ENCODE measurements around the gene AKR1B15.
"Not testable (repeated sequence)": the region's sequence is repeated elsewhere in the genome, so short reads cannot be mapped to it uniquely, and the experiment has no call there.

AKR1B15 gene

DNA sequence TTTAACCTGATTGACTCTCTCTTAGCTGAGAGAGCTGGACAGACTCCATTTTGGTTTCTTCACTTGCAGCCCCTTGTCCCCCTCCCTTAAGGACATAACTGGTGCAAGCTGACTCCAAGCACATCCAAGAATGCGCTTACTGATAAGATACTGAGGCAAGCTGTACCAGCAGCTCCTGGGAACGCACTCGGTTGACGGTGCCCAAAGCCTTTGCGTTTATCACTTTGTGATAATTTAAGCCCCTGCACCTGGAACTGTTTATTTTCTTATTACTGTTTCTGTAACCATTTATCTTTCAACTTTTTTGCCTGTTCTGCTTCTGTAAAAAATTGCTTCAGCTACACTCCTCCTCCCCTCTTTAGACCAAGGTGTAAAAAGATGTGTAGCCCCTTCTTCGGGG lies 8.5 kb downstream of the AKR1B15 start:
- TF ChIP-seq CTCF (IDR thresholded peaks at IDR 0.05; ENCODE audit: extremely low read depth, insufficient read depth, missing control alignments), result no peak
- DNase-seq (ENCODE audit: low spot score), result no peak
- in situ Hi-C loops (cut with MboI; ENCODE audit: low pct_unique_long_range_greater_than_20kb, low sequenced_read_pairs, unreplicated experiment), result no loop called here

DNA sequence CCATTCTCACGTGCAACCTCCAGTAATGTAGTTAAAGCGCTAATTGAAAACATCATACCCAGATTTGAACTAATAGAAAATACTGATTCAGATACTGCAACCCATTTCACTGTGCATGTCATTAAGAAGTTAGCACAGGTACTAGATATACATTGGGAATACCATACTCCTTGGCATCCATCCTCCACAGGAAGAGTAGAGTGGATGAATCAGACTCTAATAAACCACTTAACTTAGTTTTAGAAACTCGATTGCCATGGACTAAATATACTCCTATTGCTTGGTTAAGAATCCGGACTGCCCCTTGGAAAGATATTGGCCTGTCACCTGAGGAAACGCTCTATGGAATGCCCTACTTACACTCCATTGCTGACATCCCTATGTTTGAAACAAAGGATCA lies 9.5 kb downstream of the AKR1B15 start:
- in situ Hi-C loops (cut with MboI; ENCODE audit: low pct_unique_long_range_greater_than_20kb, low sequenced_read_pairs, unreplicated experiment), result no loop called here
- TF ChIP-seq CTCF (IDR thresholded peaks at IDR 0.05; ENCODE audit: extremely low read depth, insufficient read depth, missing control alignments), result no peak
- no peak for DNase-seq (ENCODE audit: low spot score)

DNA sequence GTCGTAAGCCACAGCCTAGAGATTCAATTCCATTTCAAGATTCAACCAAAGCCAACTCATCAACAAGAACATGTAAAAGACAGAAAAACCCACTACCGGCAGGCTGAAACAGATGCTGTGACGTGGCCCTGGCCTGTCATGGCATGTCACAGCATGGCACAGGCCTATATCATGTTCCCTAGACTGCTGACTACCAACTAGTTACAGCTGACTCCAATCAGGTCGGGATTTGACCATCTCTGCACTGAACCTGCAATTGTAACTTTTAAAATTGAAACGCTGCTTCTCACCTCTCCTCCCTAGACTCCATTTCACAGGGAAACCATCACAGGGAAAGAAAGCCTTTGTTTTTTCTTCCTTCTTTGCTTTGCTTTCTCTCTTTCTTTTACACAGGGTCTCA lies 12.7 kb downstream of the AKR1B15 start:
- DNase-seq (ENCODE audit: low spot score); in situ Hi-C loops (cut with MboI; ENCODE audit: low pct_unique_long_range_greater_than_20kb, low sequenced_read_pairs, unreplicated experiment): not testable (repeated sequence)

- DNase-seq (ENCODE audit: low spot score), result no peak
- in situ Hi-C loops (cut with MboI; ENCODE audit: low pct_unique_long_range_greater_than_20kb, low sequenced_read_pairs, unreplicated experiment), result no loop called here
- no peak for TF ChIP-seq CTCF (IDR thresholded peaks at IDR 0.05; ENCODE audit: extremely low read depth, insufficient read depth, missing control alignments)
Measured at GRCh38 chr7:134562136-134562535, 13.2 kb downstream of the AKR1B15 start.

DNA sequence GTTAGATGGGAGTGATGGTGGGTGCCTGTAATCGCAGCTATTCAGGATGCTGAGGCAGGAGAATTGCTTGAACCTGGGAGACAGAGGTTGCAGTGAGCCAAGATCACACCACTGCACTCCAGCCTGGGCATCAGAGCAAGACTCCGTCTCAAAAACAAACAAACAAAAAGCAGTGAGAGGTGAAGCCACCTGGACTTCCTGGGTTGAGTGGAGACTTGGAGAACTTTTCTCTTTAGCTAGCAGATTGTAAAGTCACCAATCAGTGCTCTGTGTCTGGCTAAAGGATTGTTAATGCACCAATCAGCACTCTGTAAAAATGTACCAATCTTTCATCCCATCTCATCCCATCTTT lies 14.5 kb downstream of the AKR1B15 start:
- DNase-seq (ENCODE audit: low spot score); in situ Hi-C loops (cut with MboI; ENCODE audit: low pct_unique_long_range_greater_than_20kb, low sequenced_read_pairs, unreplicated experiment): not testable (repeated sequence)

- in situ Hi-C loops (cut with MboI; ENCODE audit: low pct_unique_long_range_greater_than_20kb, low sequenced_read_pairs, unreplicated experiment), result no loop called here
- TF ChIP-seq CTCF (IDR thresholded peaks at IDR 0.05; ENCODE audit: extremely low read depth, insufficient read depth, missing control alignments), result no peak
- no peak for DNase-seq (ENCODE audit: low spot score)
Measured at GRCh38 chr7:134565643-134566136, 16.8 kb downstream of the AKR1B15 start.

DNA sequence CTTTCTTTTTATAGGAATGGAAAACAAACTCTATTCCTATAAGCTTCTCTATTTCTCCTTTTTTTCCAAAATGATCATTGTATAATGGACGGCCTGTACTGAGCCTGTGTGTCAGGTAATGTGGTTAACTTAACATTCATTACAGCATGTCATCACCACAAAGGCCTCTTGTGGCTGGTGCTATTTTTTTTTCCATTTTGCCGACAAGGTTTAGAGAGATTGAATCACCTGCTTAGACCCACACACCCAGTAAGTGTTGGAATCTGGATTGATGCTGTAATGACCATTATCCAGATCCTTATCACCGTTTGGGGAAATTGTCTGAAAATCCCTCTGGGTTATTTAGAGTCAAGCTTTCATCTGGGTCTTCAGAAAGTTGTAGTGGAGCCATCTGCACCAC lies 18.5 kb downstream of the AKR1B15 start:
- DNase-seq (ENCODE audit: low spot score), result no peak
- in situ Hi-C loops (cut with MboI; ENCODE audit: low pct_unique_long_range_greater_than_20kb, low sequenced_read_pairs, unreplicated experiment), result no loop called here
- no peak for TF ChIP-seq CTCF (IDR thresholded peaks at IDR 0.05; ENCODE audit: extremely low read depth, insufficient read depth, missing control alignments)

DNA sequence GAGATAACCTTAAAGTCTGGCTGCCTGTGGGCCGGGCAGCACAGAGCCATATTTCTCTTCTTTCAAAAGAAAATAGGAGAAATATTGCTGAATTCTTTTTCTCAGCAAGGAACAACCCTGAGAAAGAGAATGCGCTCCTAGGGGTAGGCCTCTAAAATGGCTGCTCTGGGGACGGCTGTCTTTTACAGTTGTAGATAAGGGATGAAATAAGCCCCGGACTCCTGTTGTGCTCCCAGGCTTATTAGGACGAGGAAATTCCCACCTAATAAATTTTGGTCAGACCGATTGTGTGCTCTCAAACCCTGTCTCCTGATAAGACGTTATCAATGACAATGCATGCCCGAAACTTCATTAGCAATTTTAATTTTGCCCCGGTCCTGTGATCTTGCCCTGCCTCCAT lies 21.1 kb downstream of the AKR1B15 start:
- in situ Hi-C loops (cut with MboI; ENCODE audit: low pct_unique_long_range_greater_than_20kb, low sequenced_read_pairs, unreplicated experiment); DNase-seq (ENCODE audit: low spot score): not testable (repeated sequence)
